HCT116 (cell line): ENCODE measurements around the gene COL4A1. TPM values are rescaled to one million over a fixed set of nuclear protein-coding genes. Genes with fewer than 3 reads are reported as not detected.

Experiments used
- ATAC-seq: fragments of 200-7000 bp; cut with Tn5 transposase; 2 replicates; pipeline ENCODE4 v1.9.1; 2020; ENCODE audit warnings: mild to moderate bottlenecking, moderate library complexity
- BruUV-seq: library from RNA; stranded (reverse); fragments of 400-500 nt; replicated peaks from 2 replicates; lab custom pipeline; 2021; lab: Mats Ljungman, UMichigan
- CTCF ChIA-PET: fragments of 300-600 bp; sonication (Branson Sonifier 250); formaldehyde crosslinking; loops from one replicate; lab custom pipeline; 2021; ENCODE audit warnings: antibody characterized with exemption; lab: Charles Lee
- POLR2A ChIA-PET: fragments of 300-600, 350-600 bp; sonication (Branson Sonifier 250); formaldehyde crosslinking; loops from one replicate; lab custom pipeline; 2021; ENCODE audit warnings: antibody characterized with exemption; lab: Charles Lee
- RAD21 ChIA-PET, 2 experiments: fragments of 300-600 bp; sonication (Branson Sonifier 250); formaldehyde crosslinking; loops; one replicate each; lab custom pipeline; 2023; ENCODE audit warnings: low total read pairs in 2 of 2; ENCODE audit not compliant: uncharacterized antibody in 2 of 2, unreplicated experiment in 2 of 2, low non-redundant PET in 1 of 2; lab: Charles Lee
- DNase-seq: peaks from one replicate; pipeline ENCODE4 v3.0.0-alpha.2; 2010; ENCODE audit warnings: low read depth, low spot score
- H2AFZ ChIP-seq: fragments of 200-600 bp; shearing (Covaris generic), sonication (generic); 2 replicates; pipeline ENCODE4 v1.6.1; 2017; ENCODE audit warnings: low read depth, mixed run types, mixed read lengths, antibody characterized with exemption, low read length; ENCODE audit not compliant: poor library complexity, severe bottlenecking
- H3K27ac ChIP-seq: 2 replicates; pipeline ENCODE4 v1.5.1; 2012; ENCODE audit warnings: low read depth, low read length
- H3K27me3 ChIP-seq: fragments of 200-600 bp; sonication (generic); 2 replicates; pipeline ENCODE4 v1.6.1; 2016; ENCODE audit warnings: mixed run types, low read length, mixed read lengths; ENCODE audit not compliant: insufficient read depth
- H3K36me3 ChIP-seq, 2 experiments: fragments of 200-500 bp in 1 of 2; fragments of 200-600 bp in 1 of 2; sonication (Bioruptor generic) in 1 of 2; sonication (generic) in 1 of 2; 2 replicates each; pipeline versions ENCODE4 v1.5.1 to v1.6.1; 2014 to 2016; ENCODE audit warnings: low read length in 2 of 2, inconsistent platforms in 1 of 2, mixed read lengths in 1 of 2, mixed run types in 1 of 2; ENCODE audit not compliant: insufficient read depth in 2 of 2, control insufficient read depth in 1 of 2
- H3K4me1 ChIP-seq, 2 experiments: fragments of 200-600 bp in 1 of 2; sonication (generic) in 1 of 2; 2 replicates each; pipeline versions ENCODE4 v1.5.1 to v1.6.1; 2012 to 2017; ENCODE audit warnings: low read length in 2 of 2, inconsistent platforms in 1 of 2, mild to moderate bottlenecking in 1 of 2, mixed read lengths in 1 of 2, mixed run types in 1 of 2, moderate library complexity in 1 of 2; ENCODE audit not compliant: insufficient read depth in 2 of 2, control insufficient read depth in 1 of 2
- H3K4me2 ChIP-seq: fragments of 200-600 bp; sonication (generic); 2 replicates; pipeline ENCODE4 v1.6.1; 2017; ENCODE audit warnings: mixed run types, low read length, mixed read lengths
- H3K4me3 ChIP-seq, 2 experiments: fragments of 200-600 bp in 1 of 2; sonication (generic) in 1 of 2; replicated peaks in 1 of 2; 2 replicates each; pipeline ENCODE4 v1.5.1; 2011 to 2016; ENCODE audit warnings: low read length in 2 of 2, control low read depth in 1 of 2, low read depth in 1 of 2, mild to moderate bottlenecking in 1 of 2, mixed read lengths in 1 of 2, mixed run types in 1 of 2
- H3K79me2 ChIP-seq: fragments of 200-600 bp; sonication (generic); 2 replicates; pipeline ENCODE4 v1.6.1; 2017; ENCODE audit warnings: mild to moderate bottlenecking, mixed run types, low read length, moderate library complexity, mixed read lengths; ENCODE audit not compliant: insufficient read depth
- H3K9ac ChIP-seq: fragments of 200-600 bp; sonication (generic); 2 replicates; pipeline ENCODE4 v1.6.1; 2016; ENCODE audit warnings: low read length, mixed read lengths
- H3K9me2 ChIP-seq: fragments of 200-600 bp; sonication (generic), shearing (Covaris generic); 2 replicates; pipeline ENCODE4 v1.6.1; 2017; ENCODE audit warnings: mixed run types, mild to moderate bottlenecking, moderate library complexity; ENCODE audit not compliant: insufficient read depth
- H3K9me3 ChIP-seq, 2 experiments: fragments of 200-500 bp in 1 of 2; fragments of 200-600 bp in 1 of 2; sonication (Bioruptor generic) in 1 of 2; sonication (generic) in 1 of 2; 2 replicates each; pipeline ENCODE4 v1.6.1; 2014 to 2017; ENCODE audit warnings: low read length in 2 of 2, mixed read lengths in 2 of 2, inconsistent platforms in 1 of 2, low read depth in 1 of 2, mild to moderate bottlenecking in 1 of 2, mixed run types in 1 of 2, moderate library complexity in 1 of 2; ENCODE audit not compliant: control insufficient read depth in 1 of 2, insufficient read depth in 1 of 2
- H4K20me1 ChIP-seq: fragments of 200-600 bp; sonication (generic), shearing (Covaris generic); 2 replicates; pipeline ENCODE4 v1.6.1; 2017; ENCODE audit warnings: mixed run types, mild to moderate bottlenecking, moderate library complexity; ENCODE audit not compliant: insufficient read depth
- CBX3 ChIP-seq: IDR thresholded peaks from 2 replicates; pipeline ENCODE4 v1.6.1; 2012; ENCODE audit warnings: low read depth
- CEBPB ChIP-seq: IDR thresholded peaks from 2 replicates; pipeline ENCODE4 v1.6.1; 2012; ENCODE audit warnings: low read depth
- ELF1 ChIP-seq: IDR thresholded peaks from 2 replicates; pipeline ENCODE4 v1.6.1; 2012; ENCODE audit warnings: low read depth, borderline replicate concordance
- EZH2 ChIP-seq: fragments of 200-600 bp; sonication (generic); IDR thresholded peaks from 2 replicates; pipeline ENCODE4 v1.6.1; 2017; ENCODE audit warnings: antibody characterized with exemption, mixed run types
- EZH2phosphoT487 ChIP-seq: fragments of 200-600 bp; IDR thresholded peaks from 2 replicates; pipeline ENCODE4 v1.6.1; 2018; ENCODE audit warnings: antibody characterized with exemption, borderline replicate concordance
- FOSL1 ChIP-seq: IDR thresholded peaks from 2 replicates; pipeline ENCODE4 v1.6.1; 2012; ENCODE audit warnings: low read depth
- JUND ChIP-seq: IDR thresholded peaks from 2 replicates; pipeline ENCODE4 v1.6.1; 2012
- POLR2AphosphoS5 ChIP-seq: IDR thresholded peaks from 2 replicates; pipeline ENCODE4 v1.6.1; 2011; ENCODE audit warnings: mild to moderate bottlenecking, low read depth, low read length, moderate library complexity
- SIN3A ChIP-seq: IDR thresholded peaks from 2 replicates; pipeline ENCODE4 v1.6.1; 2012; ENCODE audit warnings: low read depth
- SP1 ChIP-seq: IDR thresholded peaks from 2 replicates; pipeline ENCODE4 v1.6.1; 2012; ENCODE audit warnings: low read depth
- SRF ChIP-seq: IDR thresholded peaks from 2 replicates; pipeline ENCODE4 v1.6.1; 2012; ENCODE audit warnings: low read depth
- YY1 ChIP-seq: IDR thresholded peaks from 2 replicates; pipeline ENCODE4 v1.6.1; 2011; ENCODE audit warnings: low read length, low read depth, moderate library complexity, mild to moderate bottlenecking; ENCODE audit not compliant: insufficient replicate concordance; ENCODE audit errors: extremely low read depth
- ZNF274 ChIP-seq: fragments of 200-500 bp; sonication (Bioruptor generic); IDR thresholded peaks from 2 replicates; pipeline ENCODE4 v1.6.1; 2014; ENCODE audit warnings: mild to moderate bottlenecking, low read depth, low read length, inconsistent platforms
- intact Hi-C: fragments of 100-400 bp; cut with micrococcal nuclease; formaldehyde crosslinking; loops from 2 replicates; pipeline ENCODE4 v1.10.0; 2022
- total RNA-seq: library from RNA; stranded (reverse); gene quantifications from one replicate; pipeline ENCODE4 v1.2.1, GENCODE V29; 2021; ENCODE audit not compliant: unreplicated experiment
- TF ChIP-seq, protein P1 (sequence below): IDR thresholded peaks from 2 replicates; pipeline ENCODE4 v1.6.1; 2011; ENCODE audit warnings: mild to moderate bottlenecking, low read length, moderate library complexity; ENCODE audit not compliant: insufficient replicate concordance; ENCODE audit errors: extremely low read depth
- TF ChIP-seq, protein P2 (sequence below): IDR thresholded peaks from 2 replicates; pipeline ENCODE4 v1.6.1; 2012
- TF ChIP-seq, protein P3 (sequence below): IDR thresholded peaks from 2 replicates; pipeline ENCODE4 v1.6.1; 2012
- TF ChIP-seq, protein P4 (sequence below), 3 experiments: fragments of 200-600 bp in 1 of 3; sonication (generic) in 1 of 3; IDR thresholded peaks in 2 of 3; conservative IDR thresholded peaks in 1 of 3; 2 replicates each; pipeline ENCODE4 v1.5.1; 2012 to 2017; ENCODE audit warnings: low read depth in 2 of 3, low read length in 2 of 3, antibody characterized with exemption in 1 of 3, borderline replicate concordance in 1 of 3, control low read depth in 1 of 3, mild to moderate bottlenecking in 1 of 3, mixed read lengths in 1 of 3, mixed run types in 1 of 3, moderate library complexity in 1 of 3; ENCODE audit not compliant: insufficient read depth in 1 of 3
- TF ChIP-seq, protein P5 (sequence below): IDR thresholded peaks from 2 replicates; pipeline ENCODE4 v1.6.1; 2012; ENCODE audit warnings: low read depth

The COL4A1 gene
- total RNA-seq, 1 experiment from 2014 or later = 0.57 TPM

DNA sequence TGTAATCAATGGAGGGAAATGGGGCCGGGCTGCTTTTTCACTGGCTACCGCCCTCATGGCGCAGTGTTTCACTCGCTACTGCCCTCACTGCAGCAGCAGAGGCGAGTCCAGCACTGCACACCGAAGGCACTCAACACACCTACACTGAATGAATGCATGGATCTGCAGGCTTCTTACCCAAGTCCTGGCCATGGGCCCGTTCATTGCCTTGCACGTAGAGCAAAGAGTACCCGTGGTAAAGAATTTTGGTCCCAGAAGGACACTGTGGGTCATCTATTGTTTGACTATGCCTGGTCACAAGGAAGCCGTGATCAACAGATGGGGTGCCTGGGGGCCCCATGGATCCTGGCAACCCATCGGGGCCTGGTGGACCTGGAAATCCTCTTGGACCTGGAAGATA lies 144.9 kb downstream of the COL4A1 start:
- no peak overlapping the region for H2AFZ ChIP-seq
- intact Hi-C loops = no loop called here
- H3K36me3 ChIP-seq = no peaks in the 10 kb centered on the region
- no peak overlapping the region for H3K4me2 ChIP-seq
- TF ChIP-seq, protein P1, sequence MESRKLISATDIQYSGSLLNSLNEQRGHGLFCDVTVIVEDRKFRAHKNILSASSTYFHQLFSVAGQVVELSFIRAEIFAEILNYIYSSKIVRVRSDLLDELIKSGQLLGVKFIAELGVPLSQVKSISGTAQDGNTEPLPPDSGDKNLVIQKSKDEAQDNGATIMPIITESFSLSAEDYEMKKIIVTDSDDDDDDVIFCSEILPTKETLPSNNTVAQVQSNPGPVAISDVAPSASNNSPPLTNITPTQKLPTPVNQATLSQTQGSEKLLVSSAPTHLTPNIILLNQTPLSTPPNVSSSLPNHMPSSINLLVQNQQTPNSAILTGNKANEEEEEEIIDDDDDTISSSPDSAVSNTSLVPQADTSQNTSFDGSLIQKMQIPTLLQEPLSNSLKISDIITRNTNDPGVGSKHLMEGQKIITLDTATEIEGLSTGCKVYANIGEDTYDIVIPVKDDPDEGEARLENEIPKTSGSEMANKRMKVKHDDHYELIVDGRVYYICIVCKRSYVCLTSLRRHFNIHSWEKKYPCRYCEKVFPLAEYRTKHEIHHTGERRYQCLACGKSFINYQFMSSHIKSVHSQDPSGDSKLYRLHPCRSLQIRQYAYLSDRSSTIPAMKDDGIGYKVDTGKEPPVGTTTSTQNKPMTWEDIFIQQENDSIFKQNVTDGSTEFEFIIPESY = no peak
- TF ChIP-seq, protein P2, sequence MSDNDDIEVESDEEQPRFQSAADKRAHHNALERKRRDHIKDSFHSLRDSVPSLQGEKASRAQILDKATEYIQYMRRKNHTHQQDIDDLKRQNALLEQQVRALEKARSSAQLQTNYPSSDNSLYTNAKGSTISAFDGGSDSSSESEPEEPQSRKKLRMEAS = no peak
- TF ChIP-seq, protein P3, sequence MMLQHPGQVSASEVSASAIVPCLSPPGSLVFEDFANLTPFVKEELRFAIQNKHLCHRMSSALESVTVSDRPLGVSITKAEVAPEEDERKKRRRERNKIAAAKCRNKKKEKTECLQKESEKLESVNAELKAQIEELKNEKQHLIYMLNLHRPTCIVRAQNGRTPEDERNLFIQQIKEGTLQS = no peak
- TF ChIP-seq CBX3 = no peak
- TF ChIP-seq, protein P4, sequence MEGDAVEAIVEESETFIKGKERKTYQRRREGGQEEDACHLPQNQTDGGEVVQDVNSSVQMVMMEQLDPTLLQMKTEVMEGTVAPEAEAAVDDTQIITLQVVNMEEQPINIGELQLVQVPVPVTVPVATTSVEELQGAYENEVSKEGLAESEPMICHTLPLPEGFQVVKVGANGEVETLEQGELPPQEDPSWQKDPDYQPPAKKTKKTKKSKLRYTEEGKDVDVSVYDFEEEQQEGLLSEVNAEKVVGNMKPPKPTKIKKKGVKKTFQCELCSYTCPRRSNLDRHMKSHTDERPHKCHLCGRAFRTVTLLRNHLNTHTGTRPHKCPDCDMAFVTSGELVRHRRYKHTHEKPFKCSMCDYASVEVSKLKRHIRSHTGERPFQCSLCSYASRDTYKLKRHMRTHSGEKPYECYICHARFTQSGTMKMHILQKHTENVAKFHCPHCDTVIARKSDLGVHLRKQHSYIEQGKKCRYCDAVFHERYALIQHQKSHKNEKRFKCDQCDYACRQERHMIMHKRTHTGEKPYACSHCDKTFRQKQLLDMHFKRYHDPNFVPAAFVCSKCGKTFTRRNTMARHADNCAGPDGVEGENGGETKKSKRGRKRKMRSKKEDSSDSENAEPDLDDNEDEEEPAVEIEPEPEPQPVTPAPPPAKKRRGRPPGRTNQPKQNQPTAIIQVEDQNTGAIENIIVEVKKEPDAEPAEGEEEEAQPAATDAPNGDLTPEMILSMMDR (IDR thresholded peaks at IDR 0.05 in 2 of 3, conservative IDR thresholded peaks at IDR 0.05 in 1 of 3; ENCODE audit: borderline replicate concordance in 1 of 3, insufficient read depth in 1 of 3, low read depth in 2 of 3, low read length in 2 of 3) = no peak
- TF ChIP-seq, protein P5, sequence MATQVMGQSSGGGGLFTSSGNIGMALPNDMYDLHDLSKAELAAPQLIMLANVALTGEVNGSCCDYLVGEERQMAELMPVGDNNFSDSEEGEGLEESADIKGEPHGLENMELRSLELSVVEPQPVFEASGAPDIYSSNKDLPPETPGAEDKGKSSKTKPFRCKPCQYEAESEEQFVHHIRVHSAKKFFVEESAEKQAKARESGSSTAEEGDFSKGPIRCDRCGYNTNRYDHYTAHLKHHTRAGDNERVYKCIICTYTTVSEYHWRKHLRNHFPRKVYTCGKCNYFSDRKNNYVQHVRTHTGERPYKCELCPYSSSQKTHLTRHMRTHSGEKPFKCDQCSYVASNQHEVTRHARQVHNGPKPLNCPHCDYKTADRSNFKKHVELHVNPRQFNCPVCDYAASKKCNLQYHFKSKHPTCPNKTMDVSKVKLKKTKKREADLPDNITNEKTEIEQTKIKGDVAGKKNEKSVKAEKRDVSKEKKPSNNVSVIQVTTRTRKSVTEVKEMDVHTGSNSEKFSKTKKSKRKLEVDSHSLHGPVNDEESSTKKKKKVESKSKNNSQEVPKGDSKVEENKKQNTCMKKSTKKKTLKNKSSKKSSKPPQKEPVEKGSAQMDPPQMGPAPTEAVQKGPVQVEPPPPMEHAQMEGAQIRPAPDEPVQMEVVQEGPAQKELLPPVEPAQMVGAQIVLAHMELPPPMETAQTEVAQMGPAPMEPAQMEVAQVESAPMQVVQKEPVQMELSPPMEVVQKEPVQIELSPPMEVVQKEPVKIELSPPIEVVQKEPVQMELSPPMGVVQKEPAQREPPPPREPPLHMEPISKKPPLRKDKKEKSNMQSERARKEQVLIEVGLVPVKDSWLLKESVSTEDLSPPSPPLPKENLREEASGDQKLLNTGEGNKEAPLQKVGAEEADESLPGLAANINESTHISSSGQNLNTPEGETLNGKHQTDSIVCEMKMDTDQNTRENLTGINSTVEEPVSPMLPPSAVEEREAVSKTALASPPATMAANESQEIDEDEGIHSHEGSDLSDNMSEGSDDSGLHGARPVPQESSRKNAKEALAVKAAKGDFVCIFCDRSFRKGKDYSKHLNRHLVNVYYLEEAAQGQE = no peak
- no peak for TF ChIP-seq POLR2AphosphoS5
- TF ChIP-seq FOSL1 = no peak
- no peak for TF ChIP-seq JUND
- TF ChIP-seq CEBPB = no peak
- TF ChIP-seq ZNF274 = no peak
- no peak for TF ChIP-seq SRF
- no peak for TF ChIP-seq ELF1
- TF ChIP-seq SIN3A = no peak
- TF ChIP-seq EZH2 = no peak
- no peak for TF ChIP-seq EZH2phosphoT487
- TF ChIP-seq SP1 = no peak
- TF ChIP-seq YY1 = no peak
- POLR2A ChIA-PET = no interaction called here
- RAD21 ChIA-PET = no interaction called here
- no TSS peak for BruUV-seq
- DNase-seq (no peak), ATAC-seq (peak; percentile 46; the same call in 1 of the 2 replicates)
- H3K79me2 ChIP-seq = no peaks in the 10 kb centered on the region
- peaks cover 0 to 10% of the 10 kb centered on the region in 2 experiments; a peak in 2 of 4 replicates for H3K4me1 ChIP-seq
- H3K9me3 ChIP-seq = no peaks in the 10 kb centered on the region
- no peak overlapping the region for H3K27ac ChIP-seq
- no peaks in the 10 kb centered on the region; the same call in 1 of the 2 replicates for H3K27me3 ChIP-seq
- H3K4me3 ChIP-seq = no peak overlapping the region
- no peaks in the 10 kb centered on the region for H3K9me2 ChIP-seq
- CTCF ChIA-PET = no interaction called here
- H4K20me1 ChIP-seq = no peaks in the 10 kb centered on the region
- no peak overlapping the region for H3K9ac ChIP-seq
